Measurements from ENCODE around the gene THSD4.

DNA sequence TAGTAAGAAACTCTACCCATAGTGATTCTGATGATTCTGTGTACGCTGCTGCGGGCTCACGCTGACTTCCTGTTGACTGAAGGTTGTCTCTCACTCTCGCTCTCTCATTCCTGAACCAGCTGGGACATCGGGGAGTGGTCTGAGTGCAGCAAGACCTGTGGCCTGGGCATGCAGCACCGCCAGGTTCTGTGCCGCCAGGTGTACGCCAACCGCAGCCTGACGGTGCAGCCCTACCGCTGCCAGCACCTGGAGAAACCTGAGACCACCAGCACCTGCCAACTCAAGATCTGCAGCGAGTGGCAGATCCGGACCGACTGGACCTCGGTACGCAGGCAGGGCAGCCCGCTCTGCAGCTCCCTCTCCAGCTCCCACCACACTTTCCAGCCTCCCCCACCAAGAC, 631.4 kb downstream of the THSD4 start:
- TF ChIP-seq, protein P1, sequence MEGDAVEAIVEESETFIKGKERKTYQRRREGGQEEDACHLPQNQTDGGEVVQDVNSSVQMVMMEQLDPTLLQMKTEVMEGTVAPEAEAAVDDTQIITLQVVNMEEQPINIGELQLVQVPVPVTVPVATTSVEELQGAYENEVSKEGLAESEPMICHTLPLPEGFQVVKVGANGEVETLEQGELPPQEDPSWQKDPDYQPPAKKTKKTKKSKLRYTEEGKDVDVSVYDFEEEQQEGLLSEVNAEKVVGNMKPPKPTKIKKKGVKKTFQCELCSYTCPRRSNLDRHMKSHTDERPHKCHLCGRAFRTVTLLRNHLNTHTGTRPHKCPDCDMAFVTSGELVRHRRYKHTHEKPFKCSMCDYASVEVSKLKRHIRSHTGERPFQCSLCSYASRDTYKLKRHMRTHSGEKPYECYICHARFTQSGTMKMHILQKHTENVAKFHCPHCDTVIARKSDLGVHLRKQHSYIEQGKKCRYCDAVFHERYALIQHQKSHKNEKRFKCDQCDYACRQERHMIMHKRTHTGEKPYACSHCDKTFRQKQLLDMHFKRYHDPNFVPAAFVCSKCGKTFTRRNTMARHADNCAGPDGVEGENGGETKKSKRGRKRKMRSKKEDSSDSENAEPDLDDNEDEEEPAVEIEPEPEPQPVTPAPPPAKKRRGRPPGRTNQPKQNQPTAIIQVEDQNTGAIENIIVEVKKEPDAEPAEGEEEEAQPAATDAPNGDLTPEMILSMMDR (conservative IDR thresholded peaks at IDR 0.05; ENCODE audit: low read length), result no peak
- no peak for TF ChIP-seq EZH2phosphoT487 (IDR thresholded peaks at IDR 0.05; ENCODE audit: borderline replicate concordance)

Measured in Loucy (cell line).